HEK293 (cell line): ENCODE measurements around the gene SLC12A8.
A peak's percentile ranks its signal among the peaks of the same experiment; 100 is the strongest.

Experiments
- CTCF ChIA-PET: fragments of 350-600 bp; formaldehyde crosslinking; extraction: SDS; loops from one replicate; lab custom pipeline; 2021; ENCODE audit warnings: antibody characterized with exemption; lab: Yijun Ruan, JAX
- POLR2A ChIA-PET: fragments of 300-600 bp; formaldehyde crosslinking; extraction: SDS; loops from one replicate; lab custom pipeline; 2020; ENCODE audit warnings: antibody characterized with exemption, inconsistent platforms; lab: Yijun Ruan, JAX
- H3K27ac ChIP-seq: fragments of 200-500 bp; sonication (Bioruptor generic); 2 replicates; pipeline ENCODE4 v1.5.1; 2014; ENCODE audit warnings: low read depth, low read length, control low read depth, inconsistent platforms; ENCODE audit errors: extremely low read depth
- H3K36me3 ChIP-seq, 2 experiments: fragments of 200-500 bp in 1 of 2; sonication (Bioruptor generic) in 1 of 2; 1 replicate in 1 of 2; 2 replicates in 1 of 2; pipeline ENCODE4 v1.5.1; 2014 to 2017; ENCODE audit warnings: inconsistent platforms in 2 of 2, low read length in 2 of 2; ENCODE audit not compliant: control insufficient read depth in 2 of 2, insufficient read depth in 1 of 2
- H3K4me1 ChIP-seq: fragments of 200-500 bp; sonication (Bioruptor generic); 2 replicates; pipeline ENCODE4 v1.5.1; 2014; ENCODE audit warnings: mild to moderate bottlenecking, low read length, inconsistent platforms; ENCODE audit not compliant: control insufficient read depth, insufficient read depth
- H3K4me3 ChIP-seq: 2 replicates; pipeline ENCODE4 v1.5.1; 2011; ENCODE audit warnings: low read depth, mild to moderate bottlenecking, control low read depth, low read length, moderate library complexity
- H3K9me3 ChIP-seq: fragments of 200-500 bp; sonication (Bioruptor generic); 2 replicates; pipeline ENCODE4 v1.5.1; 2014; ENCODE audit warnings: low read depth, low read length, inconsistent platforms; ENCODE audit not compliant: control insufficient read depth, insufficient read depth
- GLIS1 ChIP-seq: fragments of 450-650 bp; formaldehyde crosslinking; IDR thresholded peaks from 2 replicates; pipeline ENCODE4 v1.5.1; 2016; ENCODE audit warnings: missing biosample characterization, missing genetic modification characterization
- KLF10 ChIP-seq: fragments of 450-650 bp; IDR thresholded peaks from 2 replicates; pipeline ENCODE4 v1.5.1; 2018; ENCODE audit warnings: missing biosample characterization, mild to moderate bottlenecking, missing genetic modification characterization
- KLF9 ChIP-seq: fragments of 450-650 bp; formaldehyde crosslinking; IDR thresholded peaks from 2 replicates; pipeline ENCODE4 v1.5.1; 2016; ENCODE audit warnings: missing biosample characterization, missing genetic modification characterization, low read depth
- ZFP69B ChIP-seq: fragments of 450-650 bp; formaldehyde crosslinking; IDR thresholded peaks from 2 replicates; pipeline ENCODE4 v1.5.1; 2016; ENCODE audit warnings: missing biosample characterization, missing genetic modification characterization
- ZNF10 ChIP-seq: fragments of 450-650 bp; formaldehyde crosslinking; IDR thresholded peaks from 2 replicates; pipeline ENCODE4 v1.5.1; 2017; ENCODE audit warnings: missing biosample characterization, missing genetic modification characterization
- ZNF248 ChIP-seq: fragments of 450-650 bp; formaldehyde crosslinking; IDR thresholded peaks from 2 replicates; pipeline ENCODE4 v1.5.1; 2017; ENCODE audit warnings: missing biosample characterization, missing genetic modification characterization
- ZNF311 ChIP-seq: fragments of 450-650 bp; formaldehyde crosslinking; IDR thresholded peaks from 2 replicates; pipeline ENCODE4 v1.5.1; 2017; ENCODE audit warnings: missing biosample characterization, missing genetic modification characterization, borderline replicate concordance
- ZNF394 ChIP-seq: fragments of 450-650 bp; formaldehyde crosslinking; IDR thresholded peaks from 2 replicates; pipeline ENCODE4 v1.5.1; 2016; ENCODE audit warnings: missing biosample characterization, missing genetic modification characterization, mild to moderate bottlenecking, moderate library complexity, borderline replicate concordance
- ZNF404 ChIP-seq: fragments of 450-650 bp; formaldehyde crosslinking; IDR thresholded peaks from 2 replicates; pipeline ENCODE4 v1.5.1; 2017; ENCODE audit warnings: missing biosample characterization, missing genetic modification characterization
- ZNF548 ChIP-seq: fragments of 450-650 bp; formaldehyde crosslinking; IDR thresholded peaks from 2 replicates; pipeline ENCODE4 v1.5.1; 2016; ENCODE audit warnings: missing biosample characterization, missing genetic modification characterization
- ZNF560 ChIP-seq: fragments of 450-650 bp; formaldehyde crosslinking; IDR thresholded peaks from 2 replicates; pipeline ENCODE4 v1.5.1; 2017; ENCODE audit warnings: missing biosample characterization, missing genetic modification characterization, borderline replicate concordance
- ZNF585B ChIP-seq: fragments of 450-650 bp; formaldehyde crosslinking; IDR thresholded peaks from 2 replicates; pipeline ENCODE4 v1.5.1; 2016; ENCODE audit warnings: missing biosample characterization, missing genetic modification characterization
- ZNF629 ChIP-seq: fragments of 450-650 bp; formaldehyde crosslinking; IDR thresholded peaks from 2 replicates; pipeline ENCODE4 v1.5.1; 2017; ENCODE audit warnings: missing biosample characterization, missing genetic modification characterization
- ZNF664 ChIP-seq: fragments of 450-650 bp; formaldehyde crosslinking; IDR thresholded peaks from 2 replicates; pipeline ENCODE4 v1.5.1; 2016; ENCODE audit warnings: missing biosample characterization, missing genetic modification characterization
- TF ChIP-seq, protein P1 (sequence below): fragments of 450-650 bp; formaldehyde crosslinking; IDR thresholded peaks from 2 replicates; pipeline ENCODE4 v1.5.1; 2016; ENCODE audit warnings: missing biosample characterization, missing genetic modification characterization
- TF ChIP-seq, protein P2 (sequence below): fragments of 450-650 bp; formaldehyde crosslinking; IDR thresholded peaks from 2 replicates; pipeline ENCODE4 v1.5.1; 2017; ENCODE audit warnings: missing biosample characterization, missing genetic modification characterization
- TF ChIP-seq, protein P3 (sequence below): fragments of 450-650 bp; formaldehyde crosslinking; IDR thresholded peaks from 2 replicates; pipeline ENCODE4 v1.5.1; 2016; ENCODE audit warnings: missing biosample characterization, missing genetic modification characterization
- TF ChIP-seq, protein P4 (sequence below): fragments of 450-650 bp; formaldehyde crosslinking; IDR thresholded peaks from 2 replicates; pipeline ENCODE4 v1.5.1; 2017; ENCODE audit warnings: missing biosample characterization, missing genetic modification characterization

The SLC12A8 gene

DNA sequence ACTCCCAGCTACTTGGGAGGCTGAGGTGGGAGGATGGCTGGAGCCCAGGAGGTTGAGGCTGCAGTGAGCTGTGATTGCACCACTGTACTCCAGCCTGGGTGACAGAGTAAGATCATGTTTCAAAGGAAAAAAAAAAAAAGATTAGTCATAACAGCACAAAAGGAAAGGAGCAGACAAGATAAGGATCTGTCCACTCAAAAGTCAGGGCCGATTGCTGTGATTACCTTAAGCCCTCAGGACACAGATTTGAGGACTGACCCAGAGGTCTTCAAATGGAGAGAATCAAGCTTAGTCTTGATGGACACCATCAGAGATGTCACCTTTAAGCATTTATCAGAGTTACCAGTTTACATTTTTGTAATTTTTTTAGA lies 132.9 kb downstream of the SLC12A8 start:
- TF ChIP-seq ZNF394 (tag by site-specific recombination) (no peak), KLF9 (tag by site-specific recombination) (no peak), GLIS1 (tag by site-specific recombination) (0 out of 2 replicates have a peak, but pooled peaks have one; percentile 14), ZNF10 (no peak), ZNF548 (tag by site-specific recombination) (0 out of 2 replicates have a peak, but pooled peaks have one; percentile 14), ZNF664 (no peak), ZNF404 (tag by site-specific recombination) (no peak), KLF10 (tag by site-specific recombination) (no peak), ZNF560 (tag by site-specific recombination) (no peak), ZNF248 (tag by site-specific recombination) (no peak)
- TF ChIP-seq, protein P1, sequence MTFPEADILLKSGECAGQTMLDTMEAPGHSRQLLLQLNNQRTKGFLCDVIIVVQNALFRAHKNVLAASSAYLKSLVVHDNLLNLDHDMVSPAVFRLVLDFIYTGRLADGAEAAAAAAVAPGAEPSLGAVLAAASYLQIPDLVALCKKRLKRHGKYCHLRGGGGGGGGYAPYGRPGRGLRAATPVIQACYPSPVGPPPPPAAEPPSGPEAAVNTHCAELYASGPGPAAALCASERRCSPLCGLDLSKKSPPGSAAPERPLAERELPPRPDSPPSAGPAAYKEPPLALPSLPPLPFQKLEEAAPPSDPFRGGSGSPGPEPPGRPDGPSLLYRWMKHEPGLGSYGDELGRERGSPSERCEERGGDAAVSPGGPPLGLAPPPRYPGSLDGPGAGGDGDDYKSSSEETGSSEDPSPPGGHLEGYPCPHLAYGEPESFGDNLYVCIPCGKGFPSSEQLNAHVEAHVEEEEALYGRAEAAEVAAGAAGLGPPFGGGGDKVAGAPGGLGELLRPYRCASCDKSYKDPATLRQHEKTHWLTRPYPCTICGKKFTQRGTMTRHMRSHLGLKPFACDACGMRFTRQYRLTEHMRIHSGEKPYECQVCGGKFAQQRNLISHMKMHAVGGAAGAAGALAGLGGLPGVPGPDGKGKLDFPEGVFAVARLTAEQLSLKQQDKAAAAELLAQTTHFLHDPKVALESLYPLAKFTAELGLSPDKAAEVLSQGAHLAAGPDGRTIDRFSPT (tag by site-specific recombination): peak; percentile 25; the same call in 1 of the 2 replicates
- TF ChIP-seq, protein P2, sequence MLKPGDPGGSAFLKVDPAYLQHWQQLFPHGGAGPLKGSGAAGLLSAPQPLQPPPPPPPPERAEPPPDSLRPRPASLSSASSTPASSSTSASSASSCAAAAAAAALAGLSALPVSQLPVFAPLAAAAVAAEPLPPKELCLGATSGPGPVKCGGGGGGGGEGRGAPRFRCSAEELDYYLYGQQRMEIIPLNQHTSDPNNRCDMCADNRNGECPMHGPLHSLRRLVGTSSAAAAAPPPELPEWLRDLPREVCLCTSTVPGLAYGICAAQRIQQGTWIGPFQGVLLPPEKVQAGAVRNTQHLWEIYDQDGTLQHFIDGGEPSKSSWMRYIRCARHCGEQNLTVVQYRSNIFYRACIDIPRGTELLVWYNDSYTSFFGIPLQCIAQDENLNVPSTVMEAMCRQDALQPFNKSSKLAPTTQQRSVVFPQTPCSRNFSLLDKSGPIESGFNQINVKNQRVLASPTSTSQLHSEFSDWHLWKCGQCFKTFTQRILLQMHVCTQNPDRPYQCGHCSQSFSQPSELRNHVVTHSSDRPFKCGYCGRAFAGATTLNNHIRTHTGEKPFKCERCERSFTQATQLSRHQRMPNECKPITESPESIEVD (tag by site-specific recombination): no peak
- TF ChIP-seq, protein P3, sequence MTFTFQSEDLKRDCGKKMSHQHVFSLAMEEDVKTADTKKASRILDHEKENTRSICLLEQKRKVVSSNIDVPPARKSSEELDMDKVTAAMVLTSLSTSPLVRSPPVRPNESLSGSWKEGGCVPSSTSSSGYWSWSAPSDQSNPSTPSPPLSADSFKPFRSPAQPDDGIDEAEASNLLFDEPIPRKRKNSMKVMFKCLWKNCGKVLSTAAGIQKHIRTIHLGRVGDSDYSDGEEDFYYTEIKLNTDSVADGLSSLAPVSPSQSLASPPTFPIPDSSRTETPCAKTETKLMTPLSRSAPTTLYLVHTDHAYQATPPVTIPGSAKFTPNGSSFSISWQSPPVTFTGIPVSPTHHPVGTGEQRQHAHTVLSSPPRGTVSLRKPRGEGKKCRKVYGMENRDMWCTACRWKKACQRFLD (tag by site-specific recombination): no peak
- TF ChIP-seq, protein P4, sequence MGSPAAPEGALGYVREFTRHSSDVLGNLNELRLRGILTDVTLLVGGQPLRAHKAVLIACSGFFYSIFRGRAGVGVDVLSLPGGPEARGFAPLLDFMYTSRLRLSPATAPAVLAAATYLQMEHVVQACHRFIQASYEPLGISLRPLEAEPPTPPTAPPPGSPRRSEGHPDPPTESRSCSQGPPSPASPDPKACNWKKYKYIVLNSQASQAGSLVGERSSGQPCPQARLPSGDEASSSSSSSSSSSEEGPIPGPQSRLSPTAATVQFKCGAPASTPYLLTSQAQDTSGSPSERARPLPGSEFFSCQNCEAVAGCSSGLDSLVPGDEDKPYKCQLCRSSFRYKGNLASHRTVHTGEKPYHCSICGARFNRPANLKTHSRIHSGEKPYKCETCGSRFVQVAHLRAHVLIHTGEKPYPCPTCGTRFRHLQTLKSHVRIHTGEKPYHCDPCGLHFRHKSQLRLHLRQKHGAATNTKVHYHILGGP (tag by site-specific recombination): no peak
- no peaks in the 10 kb centered on the region for H3K36me3 ChIP-seq
- no peak overlapping the region for H3K27ac ChIP-seq
- ChIA-PET POLR2A (no interaction called here), CTCF (no interaction called here)
- no peaks in the 10 kb centered on the region for H3K9me3 ChIP-seq
- no peaks in the 10 kb centered on the region for H3K4me1 ChIP-seq
- H3K4me3 ChIP-seq: no peak overlapping the region

DNA sequence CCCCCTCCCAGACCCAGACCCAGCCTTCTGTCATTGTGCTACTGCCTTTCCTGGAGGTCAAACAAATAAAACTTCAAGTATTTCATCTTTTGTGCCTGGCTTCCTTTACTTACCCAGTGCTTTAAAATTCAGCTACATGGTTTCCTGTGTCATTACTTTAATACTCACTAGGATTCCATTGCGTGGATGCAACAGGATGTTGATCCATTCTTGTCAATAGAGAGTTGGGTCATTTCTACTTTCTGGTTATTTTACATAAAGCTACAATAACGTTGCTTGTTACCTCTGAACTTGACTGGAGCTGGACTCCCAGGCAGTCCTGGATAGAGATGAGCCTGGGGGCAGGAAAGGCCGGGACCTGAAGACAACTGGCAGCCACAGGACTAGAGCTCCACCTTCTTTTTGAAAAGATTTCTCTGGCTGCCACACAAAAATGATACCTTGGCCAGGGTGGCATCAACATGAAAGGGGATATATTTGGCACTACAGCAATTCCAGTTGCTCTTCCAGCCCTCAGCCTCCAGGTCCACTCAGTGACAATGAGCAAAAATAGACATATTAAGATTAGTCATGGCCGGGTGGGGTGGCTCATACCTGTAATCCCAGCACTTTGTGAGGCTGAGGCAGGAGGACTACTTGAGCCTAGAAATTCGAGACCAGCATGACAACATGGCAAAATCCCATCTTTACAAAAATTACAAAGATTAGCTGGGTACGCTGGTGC lies 133.4 kb downstream of the SLC12A8 start:
- ChIA-PET CTCF (no interaction called here), POLR2A (no interaction called here)
- Histone ChIP-seq H3K36me3 (no peaks in the 10 kb centered on the region), H3K4me1 (no peaks in the 10 kb centered on the region), H3K9me3 (no peaks in the 10 kb centered on the region), H3K4me3 (no peak overlapping the region), H3K27ac (no peak overlapping the region)
- TF ChIP-seq ZFP69B (no peak), ZNF311 (tag by site-specific recombination) (no peak), ZNF629 (tag by site-specific recombination) (no peak), ZNF585B (tag by site-specific recombination) (no peak)
